Muscle layer of duodenum (tissue), 2 donors: Measurements from ENCODE around the gene AFAP1L1.

Experiments used
- H3K27ac ChIP-seq: one replicate; pipeline ENCODE4 v1.7.0; 2013; ENCODE audit warnings: mild to moderate bottlenecking, low read length
- H3K27me3 ChIP-seq: one replicate; pipeline ENCODE4 v1.7.0; 2013; ENCODE audit warnings: low read depth, mild to moderate bottlenecking, control low read depth, low read length
- H3K36me3 ChIP-seq, 2 donors: one replicate each; pipeline ENCODE4 v1.7.0; 2013; ENCODE audit warnings: low read length in 2 of 2, control low read depth in 1 of 2, mild to moderate bottlenecking in 1 of 2; ENCODE audit not compliant: insufficient read depth in 2 of 2, control insufficient read depth in 1 of 2
- H3K4me1 ChIP-seq, 2 donors: one replicate each; pipeline ENCODE4 v1.7.0; 2013; ENCODE audit warnings: low read length in 2 of 2, mild to moderate bottlenecking in 2 of 2, control low read depth in 1 of 2, moderate library complexity in 1 of 2; ENCODE audit not compliant: insufficient read depth in 2 of 2, control insufficient read depth in 1 of 2
- H3K4me3 ChIP-seq, 2 donors: one replicate each; pipeline ENCODE4 v1.7.0; 2013; ENCODE audit warnings: low read length in 2 of 2, low read depth in 1 of 2, mild to moderate bottlenecking in 1 of 2
- H3K9me3 ChIP-seq, 2 donors: one replicate each; pipeline ENCODE4 v1.7.0; 2013; ENCODE audit warnings: low read length in 2 of 2, control low read depth in 1 of 2, mild to moderate bottlenecking in 1 of 2; ENCODE audit not compliant: control insufficient read depth in 1 of 2
- donor health status: healthy.

AFAP1L1 gene

GRCh38 chr5:149289301-149289700 lies 17.6 kb downstream of the AFAP1L1 start:
- H3K4me1 ChIP-seq, result peaks cover 0 to 5% of the 10 kb centered on the region in 2 donors
- H3K36me3 ChIP-seq, result no peaks in the 10 kb centered on the region
- H3K9me3 ChIP-seq, result no peaks in the 10 kb centered on the region
- H3K27ac ChIP-seq, result peak overlapping the region; percentile 47
- H3K4me3 ChIP-seq, result no peak overlapping the region
- no peaks in the 10 kb centered on the region for H3K27me3 ChIP-seq

- Histone ChIP-seq H3K27ac (no peak overlapping the region), H3K4me1 (no peaks in the 10 kb centered on the region), H3K4me3 (no peak overlapping the region), H3K27me3 (no peaks in the 10 kb centered on the region), H3K9me3 (no peaks in the 10 kb centered on the region), H3K36me3 (no peaks in the 10 kb centered on the region)
Measured at GRCh38 chr5:149294872-149295829, 23.5 kb downstream of the AFAP1L1 start.

- Histone ChIP-seq H3K4me3 (no peak overlapping the region), H3K27ac (no peak overlapping the region), H3K36me3 (no peaks in the 10 kb centered on the region), H3K4me1 (no peaks in the 10 kb centered on the region), H3K27me3 (no peaks in the 10 kb centered on the region), H3K9me3 (no peaks in the 10 kb centered on the region)
Measured at GRCh38 chr5:149297340-149298025, 25.8 kb downstream of the AFAP1L1 start.

GRCh38 chr5:149298163-149298562 lies 26.5 kb downstream of the AFAP1L1 start:
- no peaks in the 10 kb centered on the region for H3K36me3 ChIP-seq
- H3K27ac ChIP-seq, result no peak overlapping the region
- H3K4me1 ChIP-seq, result no peaks in the 10 kb centered on the region
- H3K4me3 ChIP-seq, result no peak overlapping the region
- no peaks in the 10 kb centered on the region for H3K27me3 ChIP-seq
- no peaks in the 10 kb centered on the region for H3K9me3 ChIP-seq

- Histone ChIP-seq H3K4me1 (no peaks in the 10 kb centered on the region), H3K36me3 (no peaks in the 10 kb centered on the region), H3K27ac (no peak overlapping the region), H3K9me3 (no peaks in the 10 kb centered on the region), H3K4me3 (no peak overlapping the region), H3K27me3 (no peaks in the 10 kb centered on the region)
Measured at GRCh38 chr5:149298842-149299404, 27.3 kb downstream of the AFAP1L1 start.

GRCh38 chr5:149299451-149300054 lies 27.9 kb downstream of the AFAP1L1 start:
- no peaks in the 10 kb centered on the region for H3K4me1 ChIP-seq
- H3K4me3 ChIP-seq, result no peak overlapping the region
- H3K36me3 ChIP-seq, result no peaks in the 10 kb centered on the region
- H3K27me3 ChIP-seq, result no peaks in the 10 kb centered on the region
- H3K9me3 ChIP-seq, result no peaks in the 10 kb centered on the region
- H3K27ac ChIP-seq, result no peak overlapping the region

- no peak overlapping the region for H3K27ac ChIP-seq
- H3K27me3 ChIP-seq, result no peaks in the 10 kb centered on the region
- H3K9me3 ChIP-seq, result no peaks in the 10 kb centered on the region
- H3K4me1 ChIP-seq, result no peaks in the 10 kb centered on the region
- H3K36me3 ChIP-seq, result no peaks in the 10 kb centered on the region
- no peak overlapping the region for H3K4me3 ChIP-seq
Measured at GRCh38 chr5:149300441-149300840, 28.8 kb downstream of the AFAP1L1 start.

GRCh38 chr5:149301049-149301743 lies 29.5 kb downstream of the AFAP1L1 start:
- Histone ChIP-seq H3K4me3 (no peak overlapping the region), H3K4me1 (no peaks in the 10 kb centered on the region), H3K9me3 (no peaks in the 10 kb centered on the region), H3K27me3 (no peaks in the 10 kb centered on the region), H3K27ac (no peak overlapping the region), H3K36me3 (no peaks in the 10 kb centered on the region)

- no peaks in the 10 kb centered on the region for H3K4me1 ChIP-seq
- no peak overlapping the region for H3K27ac ChIP-seq
- no peaks in the 10 kb centered on the region for H3K27me3 ChIP-seq
- H3K4me3 ChIP-seq, result no peak overlapping the region
- H3K36me3 ChIP-seq, result no peaks in the 10 kb centered on the region
- H3K9me3 ChIP-seq, result no peaks in the 10 kb centered on the region
Measured at GRCh38 chr5:149301744-149302380, 30.2 kb downstream of the AFAP1L1 start.

GRCh38 chr5:149302641-149303040 lies 31.0 kb downstream of the AFAP1L1 start:
- H3K36me3 ChIP-seq, result no peaks in the 10 kb centered on the region
- no peak overlapping the region for H3K27ac ChIP-seq
- H3K4me1 ChIP-seq, result no peaks in the 10 kb centered on the region
- H3K4me3 ChIP-seq, result no peak overlapping the region
- no peaks in the 10 kb centered on the region for H3K27me3 ChIP-seq
- H3K9me3 ChIP-seq, result no peaks in the 10 kb centered on the region
